B cell (primary cell): ENCODE measurements around the gene NDEL1. TPM values are rescaled to one million over a fixed set of nuclear protein-coding genes. Genes with fewer than 3 reads are reported as not detected.

Experiments used
- ATAC-seq: fragments of 200-7000 bp; cut with Tn5 transposase; one replicate; pipeline ENCODE4 v1.10.0; 2021; ENCODE audit warnings: low read depth, mild to moderate bottlenecking, moderate number of reproducible peaks, moderate library complexity
- CTCF ChIA-PET: fragments of 350-600 bp; sonication (Branson Sonifier 250); formaldehyde crosslinking; loops from one replicate; lab custom pipeline; 2021; ENCODE audit warnings: antibody characterized with exemption, inconsistent platforms; lab: Charles Lee
- POLR2A ChIA-PET: fragments of 350-600 bp; sonication (Branson Sonifier 250); formaldehyde crosslinking; loops from one replicate; lab custom pipeline; 2021; ENCODE audit warnings: antibody characterized with exemption; lab: Charles Lee
- DNase-seq: peaks from one replicate; pipeline ENCODE4 v3.0.0; 2013
- H2AFZ ChIP-seq: 2 replicates; pipeline ENCODE4 v1.6.1; 2012; ENCODE audit warnings: mild to moderate bottlenecking, low read depth, low read length; ENCODE audit not compliant: insufficient read depth, poor library complexity, severe bottlenecking
- H3K27ac ChIP-seq, 2 donors: 1 replicate in 1 of 2; 2 replicates in 1 of 2; pipeline ENCODE4 v1.5.1; 2012 to 2013; ENCODE audit warnings: low read length in 2 of 2, mild to moderate bottlenecking in 2 of 2, moderate library complexity in 1 of 2
- H3K27me3 ChIP-seq, 4 experiments: fragments of 200-600 bp in 1 of 4; sonication (generic) in 1 of 4; replicated peaks in 1 of 4; 1 replicate in 2 of 4; 2 replicates in 2 of 4; pipeline versions ENCODE4 v1.6.1 to v1.7.0; 2013 to 2016; ENCODE audit warnings: low read length in 3 of 4, mild to moderate bottlenecking in 2 of 4, mixed read lengths in 1 of 4, moderate library complexity in 1 of 4; ENCODE audit not compliant: insufficient read depth in 4 of 4, control insufficient read depth in 3 of 4; ENCODE audit errors: control extremely low read depth in 1 of 4
- H3K36me3 ChIP-seq, 2 experiments: replicated peaks in 1 of 2; 1 replicate in 1 of 2; 2 replicates in 1 of 2; pipeline versions ENCODE4 v1.6.1 to v1.7.1; 2013; ENCODE audit warnings: low read length in 1 of 2; ENCODE audit not compliant: insufficient read depth in 2 of 2, control insufficient read depth in 1 of 2; ENCODE audit errors: control extremely low read depth in 1 of 2, extremely low read depth in 1 of 2
- H3K4me1 ChIP-seq, 2 donors: fragments of 200-600 bp in 1 of 2; sonication (generic) in 1 of 2; 1 replicate in 1 of 2; 2 replicates in 1 of 2; pipeline versions ENCODE4 v1.5.1 to v1.6.1; 2013 to 2017; ENCODE audit warnings: low read length in 2 of 2; ENCODE audit not compliant: control insufficient read depth in 2 of 2, insufficient read depth in 2 of 2
- H3K4me2 ChIP-seq: replicated peaks from 2 replicates; pipeline ENCODE3; 2012; ENCODE audit warnings: mild to moderate bottlenecking, low read depth, low read length; ENCODE audit not compliant: poor library complexity, severe bottlenecking
- H3K4me3 ChIP-seq, 5 experiments: fragments of 200-600 bp in 1 of 5; sonication (generic) in 1 of 5; 1 replicate in 3 of 5; 2 replicates in 2 of 5; pipeline versions ENCODE4 v1.5.1 to v1.7.0; 2011 to 2016; ENCODE audit warnings: low read length in 4 of 5, mild to moderate bottlenecking in 4 of 5, low read depth in 2 of 5, control low read depth in 1 of 5, moderate library complexity in 1 of 5; ENCODE audit not compliant: insufficient read depth in 1 of 5; ENCODE audit errors: control extremely low read depth in 1 of 5, extremely low read depth in 1 of 5
- H3K79me2 ChIP-seq: fragments of 200-600 bp; sonication (generic); one replicate; pipeline ENCODE4 v1.6.0; 2016; ENCODE audit warnings: low read length; ENCODE audit not compliant: control insufficient read depth, insufficient read depth
- H3K9ac ChIP-seq: fragments of 200-600 bp; sonication (generic); 2 replicates; pipeline ENCODE4 v1.6.1; 2017; ENCODE audit warnings: mild to moderate bottlenecking, low read length, moderate library complexity
- H3K9me3 ChIP-seq, 3 donors: one replicate each; pipeline versions ENCODE4 v1.6.1 to v1.7.1; 2013; ENCODE audit warnings: low read length in 2 of 3; ENCODE audit not compliant: control insufficient read depth in 2 of 3, insufficient read depth in 1 of 3; ENCODE audit errors: control extremely low read depth in 1 of 3
- H4K20me1 ChIP-seq: 2 replicates; pipeline ENCODE4 v1.6.0; 2012; ENCODE audit warnings: mild to moderate bottlenecking, low read length; ENCODE audit not compliant: insufficient read depth, control insufficient read depth, poor library complexity, severe bottlenecking
- H3K27ac Mint-ChIP-seq: one replicate; pipeline ENCODE4 v1.8.0; 2021; ENCODE audit warnings: mixed read lengths
- H3K27me3 Mint-ChIP-seq: one replicate; pipeline ENCODE4 v1.8.0; 2021; ENCODE audit warnings: mixed read lengths
- H3K4me1 Mint-ChIP-seq: one replicate; pipeline ENCODE4 v1.8.0; 2021; ENCODE audit warnings: mixed read lengths
- H3K4me3 Mint-ChIP-seq: one replicate; pipeline ENCODE4 v1.8.0; 2021; ENCODE audit warnings: mixed read lengths
- H3K9me3 Mint-ChIP-seq: one replicate; pipeline ENCODE4 v1.8.0; 2022; ENCODE audit warnings: mixed read lengths; ENCODE audit not compliant: insufficient read depth
- EZH2 ChIP-seq: IDR thresholded peaks from 2 replicates; pipeline ENCODE4 v1.6.1; 2012; ENCODE audit warnings: borderline replicate concordance, low read depth, mild to moderate bottlenecking, moderate library complexity, low read length; ENCODE audit not compliant: insufficient read depth, poor library complexity, severe bottlenecking
- WGBS: methylation state at CpG from one replicate; pipeline ENCODE4 v1.1.5; 2013; ENCODE audit warnings: missing lambda C conversion rate; ENCODE audit not compliant: insufficient coverage; 5-methylcytosine and 5-hydroxymethylcytosine counted together
- intact Hi-C: fragments of 100-400 bp; cut with micrococcal nuclease; formaldehyde crosslinking; loops from one replicate; pipeline ENCODE4 v1.10.0; 2022
- polyA plus RNA-seq: library from polyadenylated mRNA; depleted of rRNA; stranded (reverse); fragments of >200 nt; gene quantifications from 2 replicates; pipeline ENCODE4 v1.2.3, GENCODE V29; 2012
- total RNA-seq, 2 donors: library from RNA; stranded (reverse); fragments of 120-200 nt in 1 of 2; gene quantifications; 1 replicate in 1 of 2; 2 replicates in 1 of 2; pipeline versions ENCODE4 v1.2.3 to v1.2.4, GENCODE V29; 2013 to 2022
- TF ChIP-seq, protein P1 (sequence below): fragments of 200-600 bp; IDR thresholded peaks from one replicate; pipeline ENCODE4 v1.8.0; 2022; ENCODE audit warnings: antibody characterized with exemption, mild to moderate bottlenecking

The NDEL1 gene
- total and polyA plus RNA-seq, 2 donors (not counting 1 experiment from before 2014, with no cell fraction given): 30.2 to 108 TPM

DNA sequence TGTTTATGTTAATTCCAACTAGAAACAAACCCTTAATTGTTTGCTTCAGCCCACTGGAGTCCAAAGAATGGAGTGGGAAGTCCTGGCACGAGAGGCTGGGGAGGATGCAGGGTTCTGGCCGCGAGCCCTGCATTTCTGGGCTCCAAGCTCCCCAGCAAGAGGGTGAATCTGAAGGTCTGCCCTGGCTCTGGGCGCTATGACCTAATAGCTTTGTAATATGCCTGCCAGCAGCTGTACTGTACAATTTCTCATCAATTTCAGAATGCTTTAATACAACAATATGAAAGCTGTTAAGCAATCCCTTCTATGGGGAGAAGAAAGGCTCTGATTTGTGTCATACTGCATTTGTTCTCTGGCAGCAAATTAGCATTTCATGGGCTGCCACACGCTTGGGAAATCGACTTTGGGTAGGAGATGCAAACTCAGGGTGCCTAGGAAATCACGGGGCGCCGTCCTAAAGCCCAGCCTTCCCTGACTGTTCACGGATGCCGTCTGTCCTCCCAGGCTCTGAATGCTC is 43.8 kb downstream of the NDEL1 start:
- Histone ChIP-seq H3K27me3 (no peaks in the 10 kb centered on the region), H3K4me3 (no peak overlapping the region), H2AFZ (no peak overlapping the region), H3K27ac (no peak overlapping the region), H3K4me2 (no peak overlapping the region), H4K20me1 (no peaks in the 10 kb centered on the region), H3K9ac (no peak overlapping the region), H3K4me1 (no peaks in the 10 kb centered on the region), H3K79me2 (no peaks in the 10 kb centered on the region), H3K9me3 (peaks cover 2 to 10% (median 8%) of the 10 kb centered on the region in 3 donors), H3K36me3 (peaks cover 1 to 40% of the 10 kb centered on the region in 2 experiments)
- Mint-ChIP-seq H3K27ac (no peak overlapping the region), H3K9me3 (no peaks in the 10 kb centered on the region), H3K27me3 (no peaks in the 10 kb centered on the region), H3K4me1 (no peaks in the 10 kb centered on the region), H3K4me3 (no peak overlapping the region)
- ChIA-PET POLR2A (no interaction called here), CTCF (no interaction called here)
- ATAC-seq (no peak), DNase-seq (no peak)
- WGBS: 89% methylated on average over 10 of the region's 11 CpGs
- intact Hi-C loops: no loop called here
- no peak for TF ChIP-seq EZH2
- TF ChIP-seq, protein P1, sequence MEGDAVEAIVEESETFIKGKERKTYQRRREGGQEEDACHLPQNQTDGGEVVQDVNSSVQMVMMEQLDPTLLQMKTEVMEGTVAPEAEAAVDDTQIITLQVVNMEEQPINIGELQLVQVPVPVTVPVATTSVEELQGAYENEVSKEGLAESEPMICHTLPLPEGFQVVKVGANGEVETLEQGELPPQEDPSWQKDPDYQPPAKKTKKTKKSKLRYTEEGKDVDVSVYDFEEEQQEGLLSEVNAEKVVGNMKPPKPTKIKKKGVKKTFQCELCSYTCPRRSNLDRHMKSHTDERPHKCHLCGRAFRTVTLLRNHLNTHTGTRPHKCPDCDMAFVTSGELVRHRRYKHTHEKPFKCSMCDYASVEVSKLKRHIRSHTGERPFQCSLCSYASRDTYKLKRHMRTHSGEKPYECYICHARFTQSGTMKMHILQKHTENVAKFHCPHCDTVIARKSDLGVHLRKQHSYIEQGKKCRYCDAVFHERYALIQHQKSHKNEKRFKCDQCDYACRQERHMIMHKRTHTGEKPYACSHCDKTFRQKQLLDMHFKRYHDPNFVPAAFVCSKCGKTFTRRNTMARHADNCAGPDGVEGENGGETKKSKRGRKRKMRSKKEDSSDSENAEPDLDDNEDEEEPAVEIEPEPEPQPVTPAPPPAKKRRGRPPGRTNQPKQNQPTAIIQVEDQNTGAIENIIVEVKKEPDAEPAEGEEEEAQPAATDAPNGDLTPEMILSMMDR: no peak

DNA sequence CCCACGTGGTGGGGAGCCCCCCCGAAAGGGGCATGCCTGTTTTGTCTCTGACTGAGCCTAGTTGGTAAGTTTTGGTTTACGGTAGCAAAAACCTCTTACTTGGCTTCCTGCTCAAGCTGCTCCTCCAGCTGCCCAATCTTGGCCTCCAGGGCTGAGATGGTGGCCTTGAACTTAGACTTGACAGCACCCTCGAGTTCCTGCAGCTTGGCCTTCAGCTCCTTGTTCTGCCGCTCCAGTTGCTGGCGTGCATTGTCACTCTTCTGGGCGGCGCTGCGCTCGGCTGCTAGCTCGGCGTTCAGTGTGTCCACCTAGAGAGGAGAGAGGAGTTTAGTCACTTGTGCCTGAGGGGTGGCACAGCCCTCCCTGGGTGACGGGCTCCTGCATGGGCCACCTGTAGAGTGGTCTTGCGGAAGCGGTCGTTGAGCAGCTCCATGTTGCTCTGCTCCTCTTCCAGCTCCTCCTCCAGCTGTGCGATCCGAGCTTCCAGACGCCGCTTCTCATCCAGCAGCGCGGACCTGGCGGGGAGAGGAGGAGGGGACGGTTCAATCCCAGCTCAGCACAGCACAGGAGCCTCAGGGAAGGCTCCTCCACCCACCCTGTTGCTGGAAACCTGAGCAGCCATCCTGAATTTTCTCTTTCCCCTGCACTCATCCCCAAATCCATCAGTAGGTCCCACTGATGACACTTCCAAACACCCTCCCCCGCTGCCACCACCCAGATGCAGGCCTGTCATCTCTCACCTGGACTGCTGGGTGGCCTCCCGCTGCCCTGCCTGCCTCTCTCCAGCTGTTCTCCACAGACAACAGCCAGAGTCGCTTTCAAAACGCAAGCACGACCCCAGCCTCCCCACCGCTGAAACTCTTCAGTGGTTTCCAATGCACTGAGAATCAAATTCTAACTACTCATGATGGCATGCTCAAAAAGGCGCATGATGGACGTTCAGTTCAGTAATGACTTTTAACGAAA is 44.6 kb downstream of the NDEL1 start:
- CTCF ChIA-PET: no interaction called here
- H3K9me3 Mint-ChIP-seq: no peaks in the 10 kb centered on the region

More for the DNA sequence above, 44.6 kb downstream of the NDEL1 start:
- Mint-ChIP-seq H3K4me3 (no peak overlapping the region), H3K27ac (no peak overlapping the region), H3K27me3 (no peaks in the 10 kb centered on the region), H3K4me1 (no peaks in the 10 kb centered on the region)
- intact Hi-C loops: no loop called here
- H3K36me3 ChIP-seq: peaks cover 1 to 33% of the 10 kb centered on the region in 2 experiments
- no peak overlapping the region for H3K9ac ChIP-seq
- TF ChIP-seq, protein P1: no peak
- H3K4me3 ChIP-seq: no peak overlapping the region
- WGBS: 97% methylated on average over 19 of the region's 33 CpGs
- no peak overlapping the region for H3K27ac ChIP-seq
- no peak overlapping the region for H2AFZ ChIP-seq
- H3K27me3 ChIP-seq: no peaks in the 10 kb centered on the region
- H3K4me1 ChIP-seq: no peaks in the 10 kb centered on the region
- H3K79me2 ChIP-seq: no peaks in the 10 kb centered on the region
- POLR2A ChIA-PET: no interaction called here
- DNase-seq: no peak
- no peak for ATAC-seq
- H3K4me2 ChIP-seq: no peak overlapping the region
- no peaks in the 10 kb centered on the region for H4K20me1 ChIP-seq
- peaks cover 2 to 13% (median 8%) of the 10 kb centered on the region in 3 donors for H3K9me3 ChIP-seq
